GM19043 (cell line): ENCODE results near the gene FAM156B.
"Not testable (repeated sequence)": the region's sequence is repeated elsewhere in the genome, so short reads cannot be mapped to it uniquely, and the experiment has no call there.

Experiments
- ATAC-seq: cut with Tn5 transposase; IDR thresholded peaks from one replicate; pipeline ENCODE4 v1.9.1; 2021; ENCODE audit warnings: low read depth; ENCODE audit not compliant: unreplicated experiment

The FAM156B gene

GRCh38 chrX:52896855-52897709 is at the start of gene FAM156B:
TSS of gene FAM156B (plus strand) at chrX:52897330. CDS start at chrX:52907226, 9,896 bp downstream.
- peak; percentile 78 for ATAC-seq

GRCh38 chrX:52852110-52852860 is 44.8 kb upstream of the FAM156B start:
- no peak for ATAC-seq

- ATAC-seq, result not testable (repeated sequence)
These were observed 40.1 kb upstream of the FAM156B start for GRCh38 chrX:52856991-52857525.

- no peak for ATAC-seq
These were observed 31.7 kb upstream of the FAM156B start for GRCh38 chrX:52865343-52865998.

GRCh38 chrX:52867610-52868348 is 29.4 kb upstream of the FAM156B start, which contains the start of gene XAGE3:
TSS of gene XAGE3 (minus strand) at chrX:52868083. CDS start at chrX:52867133, 950 bp downstream.
- ATAC-seq, result no peak

- no peak for ATAC-seq
These were observed 27.1 kb upstream of the FAM156B start for GRCh38 chrX:52870046-52870445.

GRCh38 chrX:52873825-52874224 is 23.3 kb upstream of the FAM156B start:
- ATAC-seq, result not testable (repeated sequence)

GRCh38 chrX:52874661-52875060 is 22.5 kb upstream of the FAM156B start:
- no peak for ATAC-seq

GRCh38 chrX:52875436-52875835 is 21.7 kb upstream of the FAM156B start:
- ATAC-seq, result not testable (repeated sequence)

- ATAC-seq, result not testable (repeated sequence)
These were observed 20.7 kb upstream of the FAM156B start for GRCh38 chrX:52876386-52876785.

GRCh38 chrX:52887459-52887858 is 9.7 kb upstream of the FAM156B start:
- ATAC-seq, result not testable (repeated sequence)

- ATAC-seq, result not testable (repeated sequence)
These were observed 9.0 kb upstream of the FAM156B start for GRCh38 chrX:52888090-52888489.

- ATAC-seq, result peak; percentile 25
These were observed 692 bp upstream of the FAM156B start for GRCh38 chrX:52896438-52896837.

- not testable (repeated sequence) for ATAC-seq
These were observed 8.4 kb downstream of the FAM156B start for GRCh38 chrX:52905531-52905930.

- not testable (repeated sequence) for ATAC-seq
These were observed 8.9 kb downstream of the FAM156B start for GRCh38 chrX:52906072-52906471.

GRCh38 chrX:52907137-52907536 is 10.0 kb downstream of the FAM156B start:
- ATAC-seq, result not testable (repeated sequence)

GRCh38 chrX:52907900-52908299 is 10.8 kb downstream of the FAM156B start:
- not testable (repeated sequence) for ATAC-seq

- ATAC-seq, result not testable (repeated sequence)
These were observed 12.3 kb downstream of the FAM156B start for GRCh38 chrX:52909313-52909969.

- not testable (repeated sequence) for ATAC-seq
These were observed 16.6 kb downstream of the FAM156B start for GRCh38 chrX:52913681-52914080.
